Activated T-cell treated with anti-CD3 and anti-CD28 coated beads, Interleukin-2, amount 50 U/mL, for 72 hours (primary cell): ENCODE results near the gene HOXD12. TPM values are rescaled to one million over a fixed set of nuclear protein-coding genes. Genes with fewer than 3 reads are reported as not detected.

ENCODE experiments used
- ATAC-seq, 2 donors: fragments of 150-1000 bp; cut with Tn5 transposase; replicated peaks in 1 of 2; 2 replicates each; pipeline ENCODE4 v1.10.0; 2021; ENCODE audit warnings: moderate library complexity in 2 of 2, mild to moderate bottlenecking in 1 of 2
- DNase-seq, 2 donors: peaks; one replicate each; pipeline ENCODE4 v3.0.0; 2021 to 2022; ENCODE audit warnings: mixed read lengths in 1 of 2
- H3K27ac Mint-ChIP-seq: one replicate; pipeline ENCODE4 v1.8.0; 2022; ENCODE audit warnings: mild to moderate bottlenecking, moderate library complexity, mixed read lengths
- H3K27me3 Mint-ChIP-seq: one replicate; pipeline ENCODE4 v1.8.0; 2022; ENCODE audit warnings: low read depth, mixed read lengths
- H3K36me3 Mint-ChIP-seq, 2 donors: one replicate each; pipeline ENCODE4 v1.8.0; 2022; ENCODE audit warnings: mixed read lengths in 2 of 2, mild to moderate bottlenecking in 1 of 2; ENCODE audit not compliant: insufficient read depth in 2 of 2
- H3K4me1 Mint-ChIP-seq: one replicate; pipeline ENCODE4 v1.8.0; 2022; ENCODE audit warnings: low read depth, mixed read lengths
- H3K4me3 Mint-ChIP-seq, 2 donors: one replicate each; pipeline ENCODE4 v1.8.0; 2022; ENCODE audit warnings: mild to moderate bottlenecking in 2 of 2, mixed read lengths in 2 of 2, moderate library complexity in 2 of 2
- H3K9me3 Mint-ChIP-seq, 2 donors: one replicate each; pipeline ENCODE4 v1.8.0; 2022; ENCODE audit warnings: mixed read lengths in 2 of 2
- total RNA-seq, 2 donors: library from RNA; stranded (reverse); gene quantifications; one replicate each; pipeline ENCODE4 v1.2.3, GENCODE V29; 2022

Gene HOXD12
- total RNA-seq, 2 donors from 2014 or later, result not detected

DNA sequence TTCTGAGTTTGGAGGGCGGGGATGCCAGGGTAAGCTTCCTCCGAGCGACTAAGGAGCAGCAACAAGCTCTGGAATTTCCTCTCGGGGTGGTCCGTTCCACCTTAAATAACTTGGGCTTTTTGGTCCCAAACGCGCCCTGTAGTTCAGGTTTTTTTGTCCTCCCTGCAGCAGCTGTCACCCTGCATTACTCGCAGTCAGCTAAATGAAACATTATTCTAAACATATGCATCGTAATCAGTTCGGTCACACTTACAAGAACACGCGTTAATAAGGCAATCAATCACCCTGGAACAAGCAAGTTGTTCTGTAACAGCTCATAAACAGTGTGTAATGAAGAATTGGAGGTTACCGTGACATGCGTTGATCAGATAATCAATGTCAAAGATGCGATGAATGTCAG, 24.1 kb upstream of the HOXD12 start:
- no peak overlapping the region for H3K4me3 Mint-ChIP-seq
- H3K4me1 Mint-ChIP-seq, result peaks cover 13% of the 10 kb centered on the region
- H3K27me3 Mint-ChIP-seq, result peaks cover 85% of the 10 kb centered on the region
- peak overlapping the region; percentile 21 for H3K27ac Mint-ChIP-seq
- ATAC-seq (no peak), DNase-seq (no peak)
- peaks cover 7 to 11% of the 10 kb centered on the region in 2 donors for H3K36me3 Mint-ChIP-seq
- H3K9me3 Mint-ChIP-seq, result peaks cover 1 to 2% of the 10 kb centered on the region in 2 donors

DNA sequence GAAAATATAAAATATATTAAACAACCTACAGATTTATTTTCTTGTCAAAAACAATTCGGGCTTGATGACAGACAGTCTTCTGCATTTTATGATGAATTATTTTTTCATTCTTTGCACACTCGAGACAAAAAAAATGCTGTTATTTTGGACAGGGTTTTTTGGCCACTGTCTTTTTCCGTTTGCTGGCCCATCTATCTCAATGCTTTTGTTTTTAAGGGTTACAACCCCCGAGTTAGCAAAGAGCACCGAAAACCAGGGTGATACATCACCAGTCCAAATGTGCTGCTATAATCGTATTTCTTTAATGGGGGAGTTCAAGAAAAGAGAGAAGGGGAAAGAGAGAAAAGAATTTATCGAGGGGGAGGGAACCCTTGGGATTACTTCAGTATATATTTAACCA, 23.5 kb upstream of the HOXD12 start:
- Mint-ChIP-seq H3K9me3 (peaks cover 1 to 2% of the 10 kb centered on the region in 2 donors), H3K27me3 (peaks cover 82% of the 10 kb centered on the region), H3K27ac (no peak overlapping the region), H3K4me1 (peaks cover 13% of the 10 kb centered on the region), H3K36me3 (peaks cover 7 to 11% of the 10 kb centered on the region in 2 donors), H3K4me3 (no peak overlapping the region)
- ATAC-seq, result no peak
- DNase-seq, result no peak

DNA sequence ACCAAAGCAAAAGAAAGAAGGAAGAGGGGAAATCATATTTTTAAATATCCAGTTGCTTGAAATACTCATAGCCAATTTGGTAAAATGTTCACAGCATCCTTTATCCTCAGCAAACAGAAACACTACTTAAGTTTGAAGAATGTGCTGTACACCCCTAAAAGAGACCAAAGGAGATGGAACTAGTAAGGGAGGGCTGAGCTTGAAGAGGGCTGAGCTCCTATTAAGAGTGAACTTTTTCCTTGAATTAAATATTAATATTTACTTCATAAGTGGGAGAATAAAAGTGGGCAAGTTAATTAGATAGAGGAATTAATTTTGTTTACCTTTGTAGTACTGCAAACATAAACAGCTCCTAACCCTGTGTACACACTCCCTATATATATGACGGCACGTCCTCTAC, 22.8 kb upstream of the HOXD12 start:
- peaks cover 84% of the 10 kb centered on the region for H3K27me3 Mint-ChIP-seq
- peaks cover 10 to 11% of the 10 kb centered on the region in 2 donors for H3K36me3 Mint-ChIP-seq
- H3K4me3 Mint-ChIP-seq, result no peak overlapping the region
- DNase-seq (no peak), ATAC-seq (no peak)
- H3K4me1 Mint-ChIP-seq, result peaks cover 13% of the 10 kb centered on the region
- H3K9me3 Mint-ChIP-seq, result peaks cover 1 to 2% of the 10 kb centered on the region in 2 donors
- H3K27ac Mint-ChIP-seq, result no peak overlapping the region

DNA sequence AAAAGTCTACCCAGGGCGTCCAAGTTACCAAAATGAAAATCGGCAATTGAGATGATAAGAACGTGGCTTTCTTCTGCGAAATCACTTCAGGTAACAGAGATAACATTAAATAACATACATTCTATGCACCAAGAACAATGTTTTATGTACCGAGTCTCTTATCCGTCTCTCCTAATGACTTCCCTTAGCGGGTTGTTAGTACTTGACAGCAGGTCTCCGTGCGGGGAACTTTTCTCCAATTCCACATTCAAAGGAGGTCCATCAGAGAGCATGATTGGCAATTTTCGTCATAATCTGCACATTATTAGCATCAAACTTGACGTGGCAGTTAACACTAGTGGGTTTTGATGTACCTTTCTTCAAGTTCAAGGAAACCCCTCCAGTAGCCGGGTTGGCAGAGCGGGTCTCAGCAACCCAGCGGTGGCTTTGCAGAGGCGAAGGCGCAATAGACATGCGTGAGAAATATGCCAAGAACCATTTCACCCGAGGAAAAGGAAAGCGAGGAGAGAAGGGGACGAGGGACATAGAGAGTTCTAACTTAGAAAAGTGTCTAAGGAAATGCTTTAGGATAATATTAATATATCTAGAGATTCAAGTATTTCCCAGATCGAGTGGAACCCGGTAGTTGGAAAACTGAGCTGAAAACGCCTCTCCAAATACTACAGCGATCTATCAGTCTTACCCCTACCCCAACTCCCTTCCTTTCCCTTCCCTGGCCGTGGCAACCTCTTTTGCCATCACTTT, 20.9 kb upstream of the HOXD12 start:
- Mint-ChIP-seq H3K9me3 (peaks cover 1 to 2% of the 10 kb centered on the region in 2 donors), H3K36me3 (peaks cover 12 to 14% of the 10 kb centered on the region in 2 donors), H3K27me3 (peaks cover 81% of the 10 kb centered on the region), H3K27ac (peak overlapping the region; percentile 47), H3K4me3 (peak overlapping the region; percentile 69 to 74), H3K4me1 (peaks cover 18% of the 10 kb centered on the region)
- ATAC-seq (no peak), DNase-seq (no peak)

DNA sequence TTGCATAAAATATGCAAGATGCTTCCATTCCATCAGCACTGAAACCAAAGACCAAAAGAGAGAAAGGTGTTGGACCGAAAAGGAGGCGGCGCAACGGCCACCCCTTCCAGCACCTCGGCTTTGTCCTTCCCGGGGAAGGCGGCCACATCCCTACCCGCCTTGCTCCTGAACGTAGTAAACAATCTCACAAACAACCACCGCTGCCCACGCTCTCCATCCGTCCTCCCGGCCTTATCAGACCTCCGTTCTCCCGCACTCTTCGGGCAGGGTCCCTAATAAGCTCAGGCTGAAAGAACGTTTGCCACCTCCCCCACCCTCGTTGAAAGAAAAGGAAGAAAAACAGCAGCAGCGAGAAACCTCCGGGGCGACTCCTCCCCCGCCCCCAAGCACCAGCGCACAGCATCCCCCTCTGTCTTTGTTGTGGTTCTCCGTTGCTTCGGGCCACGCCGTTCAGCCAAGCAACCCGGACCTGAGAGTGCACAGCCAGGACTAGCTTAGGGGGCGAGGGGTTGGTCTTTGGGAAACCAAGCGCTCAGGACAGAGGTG, 20.2 kb upstream of the HOXD12 start:
- peaks cover 18% of the 10 kb centered on the region for H3K4me1 Mint-ChIP-seq
- peaks cover 81% of the 10 kb centered on the region for H3K27me3 Mint-ChIP-seq
- H3K36me3 Mint-ChIP-seq, result peaks cover 13 to 14% of the 10 kb centered on the region in 2 donors
- peaks cover 1 to 2% of the 10 kb centered on the region in 2 donors for H3K9me3 Mint-ChIP-seq
- H3K27ac Mint-ChIP-seq, result peak overlapping the region; percentile 76
- peak; percentile 14 to 17 for ATAC-seq
- H3K4me3 Mint-ChIP-seq, result peak overlapping the region; percentile 69 to 74
- DNase-seq, result no peak

DNA sequence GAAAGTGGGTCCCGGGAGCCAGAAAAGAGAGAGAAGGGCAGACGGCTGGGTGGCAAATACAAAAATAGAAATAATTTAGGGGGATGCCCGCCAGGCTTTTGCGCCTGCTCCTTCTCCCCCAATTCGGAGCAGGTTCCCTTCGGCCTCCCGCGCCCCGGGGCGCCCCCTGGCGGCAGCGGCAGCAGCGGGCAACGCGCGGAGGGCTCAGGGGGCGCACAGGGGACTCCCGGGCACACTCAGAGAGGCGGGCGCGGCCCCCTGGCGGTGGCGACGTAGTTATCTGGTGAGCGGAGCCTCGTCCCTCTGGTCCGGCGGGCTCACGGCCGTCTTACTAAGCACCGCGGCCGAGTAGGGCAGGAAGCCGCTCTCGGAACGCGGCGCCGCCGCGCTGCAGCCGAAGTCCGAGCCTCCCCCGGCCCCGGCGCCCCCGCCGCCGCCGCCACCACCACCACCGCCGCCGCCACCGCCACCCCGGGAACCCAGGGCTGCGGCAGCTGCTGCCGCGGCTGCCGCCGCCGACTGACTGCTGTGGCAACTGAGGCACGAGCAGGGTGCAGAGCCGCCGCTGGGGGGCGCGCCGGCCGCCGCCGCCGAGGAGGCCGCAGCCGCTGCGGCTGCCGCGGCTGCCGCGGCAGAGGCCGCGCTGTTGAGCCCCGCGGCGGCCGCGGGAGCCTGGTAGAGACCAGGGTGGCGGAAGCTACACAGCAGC, 19.6 kb upstream of the HOXD12 start:
- Mint-ChIP-seq H3K27ac (peak overlapping the region; percentile 76), H3K27me3 (peaks cover 81% of the 10 kb centered on the region), H3K36me3 (peaks cover 13 to 16% of the 10 kb centered on the region in 2 donors), H3K4me3 (peak overlapping the region; percentile 69 to 74), H3K4me1 (peaks cover 20% of the 10 kb centered on the region), H3K9me3 (peaks cover 1 to 2% of the 10 kb centered on the region in 2 donors)
- DNase-seq (peak; percentile 48 to 75), ATAC-seq (peak; percentile 75 to 77)

DNA sequence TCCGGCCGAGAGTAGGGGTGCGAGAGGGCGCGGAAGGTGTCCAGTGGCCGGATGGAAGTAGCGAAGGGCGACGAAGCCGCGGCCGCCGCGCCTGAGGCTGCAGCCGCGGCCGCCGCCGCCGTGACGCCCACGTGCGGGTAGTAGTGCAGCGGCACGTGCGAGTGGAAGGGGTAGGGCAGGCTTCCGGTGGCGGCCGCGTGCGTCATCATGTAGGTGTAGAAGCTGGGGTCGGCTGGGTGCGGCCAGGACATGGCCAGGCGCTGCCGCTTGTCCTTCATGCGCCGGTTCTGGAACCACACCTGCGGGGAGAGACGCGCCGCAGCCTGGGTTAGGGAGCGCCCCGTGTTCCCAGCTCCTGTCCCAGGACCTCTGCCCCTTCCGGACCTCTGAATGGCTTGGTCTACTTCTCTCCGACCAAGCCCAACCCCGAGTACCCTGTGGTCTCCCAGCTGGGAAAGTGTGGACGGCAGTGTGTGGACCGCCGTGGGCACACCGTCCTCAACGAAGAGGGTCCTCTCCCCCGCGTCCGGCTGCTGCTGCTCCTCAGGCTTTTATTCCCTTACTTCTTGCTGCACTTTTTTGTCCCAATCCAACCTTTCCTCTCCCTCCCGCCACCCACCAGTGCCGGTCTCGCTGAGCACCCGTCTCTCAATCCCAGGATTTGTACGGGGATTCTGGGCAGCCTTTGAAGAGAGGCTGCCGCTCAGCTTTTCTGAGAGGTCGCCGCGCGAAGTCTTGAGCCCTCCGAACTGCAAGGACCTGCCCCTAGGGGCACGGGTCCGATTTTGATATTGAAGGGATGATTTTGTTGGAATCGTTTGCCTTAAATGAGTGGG, 18.8 kb upstream of the HOXD12 start:
- DNase-seq (no peak), ATAC-seq (peak; percentile 23 to 37)
- Mint-ChIP-seq H3K36me3 (peaks cover 13 to 16% of the 10 kb centered on the region in 2 donors), H3K27me3 (peaks cover 77% of the 10 kb centered on the region), H3K4me1 (peaks cover 25% of the 10 kb centered on the region), H3K4me3 (peak overlapping the region; percentile 43 to 46), H3K9me3 (peaks cover under 1 to 2% of the 10 kb centered on the region in 2 donors), H3K27ac (peak overlapping the region; percentile 83)

DNA sequence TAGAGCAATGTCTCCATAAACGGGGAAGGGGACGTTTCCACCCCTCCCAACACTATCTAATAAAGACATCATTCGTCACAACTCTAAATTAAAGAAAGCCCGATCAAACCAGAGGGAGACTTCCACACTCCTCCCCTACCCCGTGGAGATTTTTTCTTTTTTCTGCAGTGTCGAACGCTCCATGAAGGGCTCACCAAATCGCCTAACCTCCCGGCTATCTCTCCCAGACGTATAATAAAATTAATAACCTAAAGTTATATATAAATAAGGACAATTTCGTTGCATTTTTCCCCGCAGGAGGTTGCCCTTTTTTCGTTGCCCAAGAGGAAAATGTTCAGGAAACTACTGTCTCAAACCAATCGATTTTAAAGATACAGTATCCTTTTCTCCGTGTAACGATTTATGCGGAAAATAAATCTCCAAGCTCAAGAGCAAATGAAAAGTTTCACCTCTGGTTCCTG, 18.2 kb upstream of the HOXD12 start:
- Mint-ChIP-seq H3K27ac (peak overlapping the region; percentile 83), H3K4me3 (peak overlapping the region in 1 of 2 donors; percentile 36), H3K9me3 (peaks cover 0 to 2% of the 10 kb centered on the region in 2 donors), H3K36me3 (peaks cover 13 to 15% of the 10 kb centered on the region in 2 donors), H3K27me3 (peaks cover 73% of the 10 kb centered on the region), H3K4me1 (peaks cover 25% of the 10 kb centered on the region)
- ATAC-seq, result no peak
- no peak for DNase-seq

DNA sequence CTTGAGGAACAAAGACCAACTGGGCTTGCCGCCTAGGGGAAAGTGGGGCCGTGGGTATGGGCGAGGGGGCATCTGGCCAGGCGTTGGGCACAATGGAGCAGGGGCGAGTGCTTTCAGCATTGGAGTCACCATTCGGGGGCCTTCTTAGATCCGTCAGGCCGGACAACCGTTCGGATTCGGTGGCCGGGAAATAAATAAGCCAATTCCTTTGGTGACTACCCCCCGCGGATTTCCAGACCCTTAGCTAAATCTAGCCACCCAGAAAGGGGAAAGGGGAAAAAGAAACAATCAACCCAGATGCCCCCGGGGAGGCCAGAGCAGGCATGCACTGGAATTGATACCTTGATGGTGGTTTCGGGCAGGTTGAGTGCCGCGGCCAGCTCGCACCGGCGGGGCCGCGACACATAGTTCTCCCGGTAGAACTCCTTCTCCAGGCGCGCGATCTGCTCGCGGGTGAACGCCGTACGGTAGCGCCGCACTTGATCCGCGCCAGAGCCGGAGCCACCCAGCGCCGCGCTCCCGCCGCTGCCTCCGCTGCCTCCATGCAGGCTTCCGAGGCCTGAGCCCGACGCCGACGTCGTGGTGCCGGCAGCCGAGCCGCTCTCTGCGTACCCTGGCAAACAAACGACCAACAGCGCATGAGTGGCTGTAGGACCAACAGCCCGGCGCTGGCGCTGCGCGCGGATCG, 17.6 kb upstream of the HOXD12 start:
- ATAC-seq (no peak), DNase-seq (no peak)
- peaks cover 12 to 16% of the 10 kb centered on the region in 2 donors for H3K36me3 Mint-ChIP-seq
- H3K27ac Mint-ChIP-seq, result peak overlapping the region; percentile 83
- H3K4me3 Mint-ChIP-seq, result peak overlapping the region in 1 of 2 donors; percentile 41
- peaks cover 0 to 2% of the 10 kb centered on the region in 2 donors for H3K9me3 Mint-ChIP-seq
- peaks cover 73% of the 10 kb centered on the region for H3K27me3 Mint-ChIP-seq
- peaks cover 25% of the 10 kb centered on the region for H3K4me1 Mint-ChIP-seq

DNA sequence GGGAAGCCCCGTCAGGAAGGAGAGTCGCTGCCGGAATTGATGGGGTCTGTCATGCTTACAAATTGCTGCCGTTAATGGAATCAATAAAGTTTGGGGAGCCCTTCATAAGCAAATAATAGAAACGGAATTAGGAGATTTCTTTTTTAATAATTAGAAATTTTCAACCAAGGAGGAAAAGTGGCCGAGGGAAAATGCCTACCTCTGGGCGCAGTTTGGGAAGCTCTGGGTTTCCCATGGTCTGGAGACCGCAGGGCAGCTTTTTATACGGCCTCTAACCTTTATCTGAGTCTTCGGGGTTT, 17.1 kb upstream of the HOXD12 start:
- Mint-ChIP-seq H3K27me3 (peaks cover 74% of the 10 kb centered on the region), H3K9me3 (peaks cover 0 to 3% of the 10 kb centered on the region in 2 donors), H3K36me3 (peaks cover 10 to 17% of the 10 kb centered on the region in 2 donors), H3K27ac (peak overlapping the region; percentile 75), H3K4me1 (peaks cover 25% of the 10 kb centered on the region), H3K4me3 (peak overlapping the region; percentile 37 to 41)
- DNase-seq (no peak), ATAC-seq (no peak)

DNA sequence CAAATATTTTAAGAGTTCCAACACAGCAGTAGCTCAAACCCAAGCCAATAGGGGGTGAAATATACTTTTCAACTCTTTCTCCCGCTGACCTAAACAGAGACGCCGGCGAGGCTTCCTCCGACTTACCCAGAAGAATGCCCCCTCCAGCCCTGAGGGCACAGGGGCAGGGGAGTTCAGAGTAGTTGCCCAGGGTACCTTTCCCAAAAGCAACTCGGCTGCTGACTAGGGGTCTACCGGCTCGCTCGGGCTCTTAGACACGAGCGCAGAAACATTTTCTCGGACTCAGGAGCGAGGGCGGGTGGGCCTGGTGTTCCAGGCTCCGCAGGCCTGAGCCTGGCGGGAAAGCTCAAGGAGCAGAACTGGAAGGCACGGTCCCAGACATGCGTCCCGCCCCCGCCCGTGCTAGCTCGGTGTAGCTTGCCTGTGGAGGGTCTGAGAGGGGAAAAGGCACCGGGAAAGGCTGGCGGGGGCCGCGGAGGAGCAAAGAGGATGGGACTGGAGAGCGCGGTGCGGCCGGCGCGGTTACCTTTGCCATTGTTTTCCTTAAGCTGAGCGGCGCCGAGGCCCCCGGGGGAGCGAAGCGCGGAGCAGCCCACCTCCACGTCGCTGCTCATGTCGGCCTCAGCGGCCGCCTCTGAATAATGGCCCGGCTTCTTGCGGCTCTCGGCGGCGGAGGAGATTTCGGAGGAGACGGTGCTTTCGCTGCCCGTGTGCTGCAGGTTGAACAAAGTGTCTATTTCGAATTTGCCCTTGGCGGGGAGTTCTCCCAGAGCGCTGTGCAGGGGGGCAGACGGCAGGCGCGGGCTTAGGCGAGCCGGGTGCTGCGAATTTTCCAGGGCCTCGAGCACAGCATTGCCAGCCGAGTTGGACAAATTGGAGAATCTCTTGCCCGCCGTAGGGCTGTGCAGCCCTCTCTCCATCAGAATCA, 16.5 kb upstream of the HOXD12 start:
- H3K27ac Mint-ChIP-seq, result peak overlapping the region; percentile 85
- DNase-seq, result no peak
- H3K36me3 Mint-ChIP-seq, result peaks cover 10 to 17% of the 10 kb centered on the region in 2 donors
- peaks cover 28% of the 10 kb centered on the region for H3K4me1 Mint-ChIP-seq
- H3K4me3 Mint-ChIP-seq, result peak overlapping the region; percentile 37 to 46
- H3K9me3 Mint-ChIP-seq, result peaks cover 0 to 3% of the 10 kb centered on the region in 2 donors
- H3K27me3 Mint-ChIP-seq, result peaks cover 79% of the 10 kb centered on the region
- ATAC-seq, result no peak
